ENCODE results near the gene MNAT1. TPM values are rescaled to one million over a fixed set of nuclear protein-coding genes. Genes with fewer than 3 reads are reported as not detected.

MNAT1 gene
- total RNA-seq, 2 experiments from 2014 or later = 41.6 to 44.1 TPM

- CTCF ChIA-PET = interaction anchor here (0.6 kb wide), 1 partner anchor 82 kb away, joined by 3 read pairs; no protein-coding TSS in a partner anchor
- DNase-seq = no peak
Measured at GRCh38 chr14:60859525-60859924, 125.0 kb downstream of the MNAT1 start.

GRCh38 chr14:60861545-60862140 is 127.1 kb downstream of the MNAT1 start:
- Mint-ChIP-seq H3K9me3 (peaks cover 8% of the 10 kb centered on the region), H3K27ac (no peak overlapping the region), H3K27me3 (no peaks in the 10 kb centered on the region), H3K4me3 (no peak overlapping the region), H3K4me1 (ENCODE audit: low read depth) (peaks cover 14% of the 10 kb centered on the region), H3K36me3 (ENCODE audit: low read depth) (peaks cover 19% of the 10 kb centered on the region)
- intact Hi-C loops (cut with micrococcal nuclease) = no loop called here
- no peak for TF ChIP-seq CTCF (IDR thresholded peaks at IDR 0.05)
- CTCF ChIA-PET = no interaction called here
- POLR2A ChIA-PET = no interaction called here
- DNase-seq (no peak), ATAC-seq (no peak)

More at GRCh38 chr14:60859525-60859924, 125.0 kb downstream of the MNAT1 start:
- POLR2A ChIA-PET = no interaction called here
- intact Hi-C loops (cut with micrococcal nuclease) = no loop called here
- Mint-ChIP-seq H3K4me3 (no peak overlapping the region), H3K9me3 (peaks cover 8% of the 10 kb centered on the region), H3K4me1 (ENCODE audit: low read depth) (peaks cover 20% of the 10 kb centered on the region), H3K27ac (no peak overlapping the region), H3K27me3 (no peaks in the 10 kb centered on the region), H3K36me3 (ENCODE audit: low read depth) (peaks cover 33% of the 10 kb centered on the region)
- ATAC-seq = peak; percentile 51
- no peak for TF ChIP-seq CTCF (IDR thresholded peaks at IDR 0.05)

- H3K4me1 Mint-ChIP-seq (ENCODE audit: low read depth) = peaks cover 20% of the 10 kb centered on the region
- CTCF ChIA-PET = no interaction called here
- intact Hi-C loops (cut with micrococcal nuclease) = no loop called here
- DNase-seq = no peak
- ATAC-seq = no peak
- H3K9me3 Mint-ChIP-seq = peaks cover 4% of the 10 kb centered on the region
- no peak overlapping the region for H3K4me3 Mint-ChIP-seq
- no peak overlapping the region for H3K27ac Mint-ChIP-seq
- no peaks in the 10 kb centered on the region for H3K27me3 Mint-ChIP-seq
- H3K36me3 Mint-ChIP-seq (ENCODE audit: low read depth) = peaks cover 13% of the 10 kb centered on the region
- TF ChIP-seq CTCF (IDR thresholded peaks at IDR 0.05) = no peak
- POLR2A ChIA-PET = no interaction called here
Measured at GRCh38 chr14:60862283-60862682, 127.7 kb downstream of the MNAT1 start.

GRCh38 chr14:60863249-60863648 is 128.7 kb downstream of the MNAT1 start:
- ChIA-PET POLR2A (no interaction called here), CTCF (no interaction called here)
- H3K4me1 Mint-ChIP-seq (ENCODE audit: low read depth) = peaks cover 29% of the 10 kb centered on the region
- H3K36me3 Mint-ChIP-seq (ENCODE audit: low read depth) = peaks cover 6% of the 10 kb centered on the region
- no peak for TF ChIP-seq CTCF (IDR thresholded peaks at IDR 0.05)
- no peak overlapping the region for H3K4me3 Mint-ChIP-seq
- DNase-seq (no peak), ATAC-seq (no peak)
- intact Hi-C loops (cut with micrococcal nuclease) = no loop called here
- no peaks in the 10 kb centered on the region for H3K9me3 Mint-ChIP-seq
- H3K27me3 Mint-ChIP-seq = no peaks in the 10 kb centered on the region
- H3K27ac Mint-ChIP-seq = no peak overlapping the region

GRCh38 chr14:60865378-60866127 is 131.0 kb downstream of the MNAT1 start:
- POLR2A ChIA-PET = no interaction called here
- Mint-ChIP-seq H3K27me3 (no peaks in the 10 kb centered on the region), H3K9me3 (no peaks in the 10 kb centered on the region), H3K4me1 (ENCODE audit: low read depth) (peaks cover 17% of the 10 kb centered on the region), H3K27ac (no peak overlapping the region), H3K36me3 (ENCODE audit: low read depth) (no peaks in the 10 kb centered on the region), H3K4me3 (no peak overlapping the region)
- ATAC-seq (no peak), DNase-seq (no peak)
- intact Hi-C loops (cut with micrococcal nuclease) = no loop called here
- CTCF ChIA-PET = interaction anchor here (0.7 kb wide), 1 partner anchor 74 kb away, joined by 3 read pairs; no protein-coding TSS in a partner anchor
- no peak for TF ChIP-seq CTCF (IDR thresholded peaks at IDR 0.05)

All from activated CD8-positive, alpha-beta T cell treated with anti-CD3 and anti-CD28 coated beads for 36 hours (primary cell).